HepG2 (cell line): ENCODE data around the gene PPP4R4. TPM values are rescaled to one million over a fixed set of nuclear protein-coding genes. Genes with fewer than 3 reads are reported as not detected.

Experiments
- ATAC-seq: fragments of 200-7000 bp; cut with Tn5 transposase; 3 replicates; pipeline ENCODE4 v1.9.1; 2020; ENCODE audit warnings: mild to moderate bottlenecking, moderate library complexity
- BruUV-seq: library from RNA; stranded (reverse); fragments of 400-500 nt; replicated peaks from 2 replicates; lab custom pipeline; 2021; lab: Mats Ljungman, UMichigan
- CTCF ChIA-PET: fragments of 300-600 bp; formaldehyde crosslinking; extraction: SDS; loops from one replicate; lab custom pipeline; 2021; ENCODE audit warnings: low total read pairs, inconsistent platforms, low intra/inter-chr PET ratio; lab: Yijun Ruan, JAX
- POLR2A ChIA-PET: fragments of 350-600 bp; sonication (Branson Sonifier 250); formaldehyde crosslinking; loops from one replicate; lab custom pipeline; 2020; ENCODE audit warnings: antibody characterized with exemption, inconsistent platforms; lab: Yijun Ruan, JAX
- DNase-seq: peaks from one replicate; pipeline ENCODE4 v3.0.0-alpha.2; 2015; ENCODE audit warnings: low spot score
- FAIRE-seq: peaks from 3 replicates; lab custom pipeline; 2011; peaks lifted over from hg19 to GRCh38; lab: Jason Lieb, UNC
- H2AFZ ChIP-seq: one replicate; pipeline ENCODE4 v1.6.1; 2011; ENCODE audit warnings: low read length, inconsistent platforms
- H3K27ac ChIP-seq: fragments of 300-600 bp; 3 replicates; pipeline ENCODE4 v1.8.0; 2011; ENCODE audit warnings: mixed run types, mild to moderate bottlenecking, mixed read lengths, low read length, inconsistent platforms; ENCODE audit not compliant: insufficient read depth; ENCODE audit errors: extremely low read length
- H3K27me3 ChIP-seq, 2 experiments: fragments of 200-600 bp in 1 of 2; 2 replicates in 1 of 2; 3 replicates in 1 of 2; pipeline versions ENCODE4 v1.6.0 to v1.8.0; 2011; ENCODE audit warnings: low read length in 2 of 2, mild to moderate bottlenecking in 2 of 2, moderate library complexity in 2 of 2, inconsistent platforms in 1 of 2; ENCODE audit not compliant: insufficient read depth in 2 of 2, control insufficient read depth in 1 of 2
- H3K36me3 ChIP-seq, 2 experiments: fragments of 200-600 bp in 1 of 2; replicated peaks in 1 of 2; 2 replicates in 1 of 2; 3 replicates in 1 of 2; pipeline versions ENCODE4 v1.5.1 to v1.8.0; 2011; ENCODE audit warnings: low read length in 2 of 2, inconsistent platforms in 1 of 2; ENCODE audit not compliant: insufficient read depth in 2 of 2, control insufficient read depth in 1 of 2
- H3K4me1 ChIP-seq: 2 replicates; pipeline ENCODE4 v1.5.1; 2012; ENCODE audit warnings: low read length, inconsistent platforms; ENCODE audit not compliant: insufficient read depth
- H3K4me2 ChIP-seq: 2 replicates; pipeline ENCODE4 v1.6.0; 2011; ENCODE audit warnings: low read depth, low read length, inconsistent platforms
- H3K4me3 ChIP-seq, 3 experiments: fragments of 200-600 bp in 1 of 3; sonication (generic), shearing (Covaris generic) in 1 of 3; replicated peaks in 1 of 3; 2 replicates each; pipeline ENCODE4 v1.5.1; 2011 to 2016; ENCODE audit warnings: low read length in 3 of 3, inconsistent platforms in 2 of 3, low read depth in 2 of 3, mild to moderate bottlenecking in 2 of 3, control low read depth in 1 of 3, mixed read lengths in 1 of 3; ENCODE audit not compliant: insufficient read depth in 1 of 3
- H3K79me2 ChIP-seq: one replicate; pipeline ENCODE4 v1.6.1; 2011; ENCODE audit warnings: low read length, inconsistent platforms; ENCODE audit not compliant: insufficient read depth
- H3K9ac ChIP-seq: 2 replicates; pipeline ENCODE4 v1.6.0; 2011; ENCODE audit warnings: mild to moderate bottlenecking, low read depth, low read length, inconsistent platforms; ENCODE audit not compliant: insufficient read depth
- H3K9me3 ChIP-seq: 2 replicates; pipeline ENCODE4 v1.5.1; 2012; ENCODE audit warnings: mild to moderate bottlenecking, low read length
- H4K20me1 ChIP-seq: 2 replicates; pipeline ENCODE4 v1.6.0; 2011; ENCODE audit warnings: inconsistent platforms, mild to moderate bottlenecking, low read length, moderate library complexity; ENCODE audit not compliant: insufficient read depth
- GRHL1 ChIP-seq: sonication (generic); formaldehyde crosslinking; conservative IDR thresholded peaks from 2 replicates; pipeline ENCODE4 v1.8.0; 2022; ENCODE audit warnings: missing genetic modification reagents
- MAZ ChIP-seq, 2 experiments: sonication (generic) in 1 of 2; formaldehyde crosslinking in 1 of 2; IDR thresholded peaks; 2 replicates each; pipeline versions ENCODE4 v1.5.0 to v1.6.1; 2012 to 2020; ENCODE audit warnings: low read depth in 2 of 2, mild to moderate bottlenecking in 2 of 2, borderline replicate concordance in 1 of 2, improper control_type of control experiment in 1 of 2, low read length in 1 of 2, missing genetic modification reagents in 1 of 2, moderate library complexity in 1 of 2
- ZC3H13 ChIP-seq: sonication (generic); formaldehyde crosslinking; IDR thresholded peaks from 2 replicates; pipeline ENCODE4 v1.8.1; 2023; ENCODE audit warnings: mild to moderate bottlenecking, missing genetic modification reagents, moderate library complexity
- ZNF775 ChIP-seq: sonication (generic); formaldehyde crosslinking; IDR thresholded peaks from 2 replicates; pipeline ENCODE4 v1.4.0; 2020; ENCODE audit warnings: missing genetic modification reagents, mild to moderate bottlenecking, moderate library complexity, borderline replicate concordance
- WGBS: methylation state at CpG from one replicate; pipeline ENCODE4 v1.1.6; 2017; ENCODE audit warnings: low lambda C conversion rate; 5-methylcytosine and 5-hydroxymethylcytosine counted together
- in situ Hi-C: cut with HindIII; loops from 2 replicates; pipeline ENCODE4 v1.10.0; 2017; ENCODE audit warnings: low pct_unique_long_range_greater_than_20kb; ENCODE audit not compliant: extremely low pct_ligation_motif_present
- intact Hi-C: fragments of 100-400 bp; cut with micrococcal nuclease; formaldehyde crosslinking; loops from one replicate; pipeline ENCODE4 v1.10.0; 2022; ENCODE audit not compliant: unreplicated experiment
- polyA plus RNA-seq, 8 experiments: library from polyadenylated mRNA; depleted of rRNA in 3 of 8; stranded (reverse) in 7 of 8; unstranded in 1 of 8; fragments of >200 nt; fragmentation: Illumina TruSeq in 4 of 8; extraction: Trizol in 4 of 8; gene quantifications; 2 replicates each; pipeline versions ENCODE4 v1.2.1 to v1.2.3, GENCODE V29; 2011 to 2016; ENCODE audit warnings: low read depth in 4 of 8, missing spikeins in 1 of 8, mixed read lengths in 1 of 8; ENCODE audit not compliant: insufficient read depth in 1 of 8
- total RNA-seq, 5 experiments: library from RNA; depleted of rRNA; stranded (reverse); fragments of >200 nt; fragmentation: Illumina TruSeq; extraction: Trizol; gene quantifications; 2 replicates each; pipeline ENCODE4 v1.2.3, GENCODE V29; 2016; ENCODE audit warnings: low read depth in 1 of 5

The PPP4R4 gene
- total and polyA plus RNA-seq, 2 of the 13 experiments (the other 11 are each of a cell fraction or from before 2014, with no cell fraction given), result 9.5 to 19.8 TPM

DNA sequence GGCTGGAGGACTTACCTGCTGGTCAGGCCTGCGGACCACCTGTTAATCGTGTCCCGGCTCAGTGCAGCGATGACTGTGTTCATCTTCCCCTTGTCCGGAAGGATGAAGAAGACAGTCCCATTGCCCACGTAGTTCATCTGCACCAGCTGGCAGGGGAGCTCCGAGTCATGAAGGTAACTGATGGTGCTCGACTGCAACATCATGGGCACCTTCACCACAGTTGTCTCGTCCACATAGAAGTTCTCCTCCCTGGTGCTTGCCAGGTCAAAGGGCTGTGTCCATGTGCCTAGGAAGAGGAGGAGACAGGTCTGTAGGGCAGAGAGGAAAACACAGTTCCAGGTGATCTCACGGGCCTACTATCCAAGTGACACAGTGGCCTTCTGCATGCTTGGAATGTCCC lies 135.6 kb downstream of the PPP4R4 start:
- in situ Hi-C loops, result loop anchor here (5.0 to 10.0 kb wide), 2 partner anchors 172 to 255 kb away; no protein-coding TSS in a partner anchor
- no peak for DNase-seq

GRCh38 chr14:94310248-94310647 lies 136.1 kb downstream of the PPP4R4 start:
- Histone ChIP-seq H3K9me3 (0 out of 2 replicates have a peak, but pooled peaks cover 6% of the 10 kb centered on the region), H3K27me3 (no peaks in the 10 kb centered on the region), H3K79me2 (peaks cover 19% of the 10 kb centered on the region), H3K27ac (no peak overlapping the region), H3K4me2 (no peak overlapping the region), H3K36me3 (peaks cover 39 to 92% of the 10 kb centered on the region in 2 experiments), H3K4me3 (no peak overlapping the region), H4K20me1 (no peaks in the 10 kb centered on the region), H3K9ac (no peak overlapping the region), H2AFZ (no peak overlapping the region), H3K4me1 (peaks cover 44% of the 10 kb centered on the region)
- DNase-seq (no peak), FAIRE-seq (no peak), ATAC-seq (no peak)
- BruUV-seq, result no TSS peak
- in situ Hi-C loops, result no loop called here
- ChIA-PET POLR2A (no interaction called here), CTCF (no interaction called here)
- intact Hi-C loops, result no loop called here
- WGBS, result 100% methylated on average over 1 of the region's 3 CpGs
- TF ChIP-seq ZNF775 (CRISPR knock-in tag), result no peak
- peak; percentile 57; the same call in 1 of the 2 replicates for TF ChIP-seq ZC3H13 (CRISPR knock-in tag)
- TF ChIP-seq MAZ (IDR thresholded peaks at IDR 0.05; ENCODE audit: borderline replicate concordance, low read depth, low read length), result no peak
- TF ChIP-seq MAZ (CRISPR knock-in tag; IDR thresholded peaks at IDR 0.05; ENCODE audit: low read depth), result 0 out of 2 replicates have a peak, but pooled peaks have one; percentile 3

More for the DNA sequence above, 135.6 kb downstream of the PPP4R4 start:
- Histone ChIP-seq H3K4me1 (peaks cover 40% of the 10 kb centered on the region), H3K27ac (no peak overlapping the region), H2AFZ (no peak overlapping the region), H3K27me3 (no peaks in the 10 kb centered on the region), H4K20me1 (no peaks in the 10 kb centered on the region), H3K4me2 (no peak overlapping the region), H3K4me3 (no peak overlapping the region), H3K36me3 (peaks cover 42 to 94% of the 10 kb centered on the region in 2 experiments), H3K9ac (no peak overlapping the region), H3K79me2 (peaks cover 14% of the 10 kb centered on the region), H3K9me3 (0 out of 2 replicates have a peak, but pooled peaks cover 6% of the 10 kb centered on the region)
- WGBS, result 96% methylated on average over 9 of the region's 10 CpGs
- no peak for FAIRE-seq
- no peak for ATAC-seq
- TF ChIP-seq GRHL1 (CRISPR knock-in tag) (no peak), MAZ (IDR thresholded peaks at IDR 0.05; ENCODE audit: borderline replicate concordance, low read depth, low read length) (no peak), MAZ (CRISPR knock-in tag; IDR thresholded peaks at IDR 0.05; ENCODE audit: low read depth) (0 out of 2 replicates have a peak, but pooled peaks have one; percentile 11)
- BruUV-seq, result no TSS peak
- intact Hi-C loops, result no loop called here
- POLR2A ChIA-PET, result no interaction called here
- CTCF ChIA-PET, result no interaction called here
